Heart left ventricle (tissue), 13 donors: ENCODE measurements around the gene SPTBN1.

ENCODE experiments used
- CTCF ChIP-seq, 12 donors: fragments of 200-600 bp; sonication (generic) in 4 of 12; IDR thresholded peaks; one replicate each; pipeline versions ENCODE4 v1.5.0 to v1.8.0; 2018 to 2022; ENCODE audit warnings: antibody characterized with exemption in 12 of 12, mild to moderate bottlenecking in 5 of 12
- POLR2A ChIP-seq, 2 donors: fragments of 450-650 bp; IDR thresholded peaks; one replicate each; pipeline ENCODE4 v1.6.1; 2017; ENCODE audit warnings: antibody characterized with exemption in 2 of 2, mild to moderate bottlenecking in 2 of 2, moderate library complexity in 2 of 2
- donor health status: ischemic (EF 13 %, LVEDD 7.1; RV severe dilation, severe dysfunction).
- donor health status: DM: no; HTN: yes; CAD: no.
- donor health status: DM: no; HTN: no; CAD: no.
- donor health status: ischemic (EF 25% LVEDD 6.9; RV normal size, moderate dysfunction).
- donor health status: ischemic (EF 25% LVEDD 5.7; RV mildly dilated, moderate dysfunction).
- donor health status: ischemic (EF 35%, LVEDD 5.7; RV mildly dilated, moderate dysfunction).
- donor health status: nonischemic (EF 11% LVEDD 7.7; RV severe dilation, severe dysfunction).
- donor health status: DM: yes; HTN: yes; CAD: no.
- donor health status: PGD.
- donor health status: ischemic (EF 29% LVEDD 5.4; RV normal size, mild dysfunction).
- donor health status: nonischemic (EF 23%, LVEDD 6.1; RV moderate dilation, normal function).

- TF ChIP-seq CTCF (IDR thresholded peaks at IDR 0.05) (no peak), POLR2A (IDR thresholded peaks at IDR 0.05) (no peak)
Observed at GRCh38 chr2:54438271-54438670, 17.9 kb upstream of the SPTBN1 start.
